GM23338 (cell line): Measurements from ENCODE around the gene EFHD2. TPM values are rescaled to one million over a fixed set of nuclear protein-coding genes. Genes with fewer than 3 reads are reported as not detected.

Experiments
- ATAC-seq: fragments of 200-7000 bp; cut with Tn5 transposase; 3 replicates; pipeline ENCODE4 v1.9.1; 2020
- DNase-seq: peaks from one replicate; pipeline ENCODE4 v3.0.0-alpha.2; 2015; ENCODE audit warnings: low spot score
- H2AFZ ChIP-seq: fragments of 200-600 bp; sonication (generic); 2 replicates; pipeline ENCODE4 v1.8.0; 2016; ENCODE audit warnings: antibody characterized with exemption, mild to moderate bottlenecking, moderate library complexity
- H3F3A ChIP-seq: fragments of 200-600 bp; sonication (generic); replicated peaks from 2 replicates; pipeline ENCODE4 v1.8.0; 2017; ENCODE audit warnings: antibody characterized with exemption, mixed run types, low read depth
- H3K27ac ChIP-seq: fragments of 200-600 bp; sonication (generic); 2 replicates; pipeline ENCODE4 v1.6.1; 2016; ENCODE audit warnings: low read depth
- H3K27me3 ChIP-seq: fragments of 200-600 bp; sonication (generic); 2 replicates; pipeline ENCODE4 v1.8.0; 2016; ENCODE audit warnings: mild to moderate bottlenecking, mixed run types, moderate library complexity; ENCODE audit not compliant: insufficient read depth
- H3K36me3 ChIP-seq: fragments of 200-600 bp; sonication (generic); 2 replicates; pipeline ENCODE4 v1.8.0; 2016; ENCODE audit warnings: mild to moderate bottlenecking; ENCODE audit not compliant: insufficient read depth
- H3K4me1 ChIP-seq: fragments of 200-600 bp; sonication (generic); 2 replicates; pipeline ENCODE4 v1.8.0; 2016; ENCODE audit warnings: mild to moderate bottlenecking, moderate library complexity; ENCODE audit not compliant: insufficient read depth
- H3K4me2 ChIP-seq: fragments of 200-600 bp; sonication (generic); 2 replicates; pipeline ENCODE4 v1.7.1; 2017; ENCODE audit warnings: mixed run types
- H3K4me3 ChIP-seq: fragments of 200-600 bp; sonication (generic); 2 replicates; pipeline ENCODE4 v1.6.1; 2016; ENCODE audit warnings: mixed run types
- H3K79me2 ChIP-seq: fragments of 200-600 bp; sonication (generic); replicated peaks from 2 replicates; pipeline ENCODE4 v1.8.0; 2017; ENCODE audit warnings: mild to moderate bottlenecking; ENCODE audit not compliant: insufficient read depth
- H3K9me2 ChIP-seq: fragments of 200-600 bp; sonication (generic); 2 replicates; pipeline ENCODE4 v1.8.0; 2017; ENCODE audit not compliant: insufficient read depth
- H4K20me1 ChIP-seq: fragments of 200-600 bp; sonication (generic); replicated peaks from 2 replicates; pipeline ENCODE4 v1.8.0; 2017; ENCODE audit warnings: mild to moderate bottlenecking; ENCODE audit not compliant: insufficient read depth
- H3K27ac Mint-ChIP-seq: 2 replicates; pipeline ENCODE4 v1.8.0; 2020; ENCODE audit warnings: inconsistent platforms, mild to moderate bottlenecking, moderate library complexity, mixed read lengths
- H3K27me3 Mint-ChIP-seq: 3 replicates; pipeline ENCODE4 v1.8.0; 2022; ENCODE audit warnings: low read depth, mild to moderate bottlenecking, moderate library complexity, mixed read lengths, inconsistent platforms; ENCODE audit not compliant: insufficient read depth, poor library complexity
- H3K36me3 Mint-ChIP-seq: 3 replicates; pipeline ENCODE4 v1.8.0; 2021; ENCODE audit warnings: low read depth, mild to moderate bottlenecking, inconsistent platforms, moderate library complexity, mixed read lengths
- H3K4me1 Mint-ChIP-seq: 3 replicates; pipeline ENCODE4 v1.8.0; 2020; ENCODE audit warnings: mild to moderate bottlenecking, inconsistent platforms, mixed read lengths
- H3K4me3 Mint-ChIP-seq: 3 replicates; pipeline ENCODE4 v1.8.0; 2021; ENCODE audit warnings: moderate library complexity, mild to moderate bottlenecking, inconsistent platforms, mixed read lengths
- H3K9me3 Mint-ChIP-seq: 3 replicates; pipeline ENCODE4 v1.8.0; 2020; ENCODE audit warnings: moderate library complexity, mild to moderate bottlenecking, inconsistent platforms, mixed read lengths
- CREB1 ChIP-seq: fragments of 250-450 bp; sonication (Bioruptor Pico); IDR thresholded peaks from 2 replicates; pipeline ENCODE4 v1.5.0; 2020; ENCODE audit warnings: low read depth, mild to moderate bottlenecking, moderate library complexity
- EZH2 ChIP-seq: fragments of 200-600 bp; sonication (generic); IDR thresholded peaks from one replicate; pipeline ENCODE4 v1.8.0; 2017; ENCODE audit warnings: antibody characterized with exemption, mild to moderate bottlenecking, low read depth; ENCODE audit not compliant: unreplicated experiment
- EZH2phosphoT487 ChIP-seq: fragments of 200-600 bp; sonication (generic); IDR thresholded peaks from one replicate; pipeline ENCODE4 v1.8.1; 2018; ENCODE audit warnings: antibody characterized with exemption; ENCODE audit not compliant: unreplicated experiment
- JUNB ChIP-seq: IDR thresholded peaks from one replicate; pipeline ENCODE4 v1.6.1; 2016; ENCODE audit warnings: antibody characterized with exemption; ENCODE audit not compliant: unreplicated experiment
- NANOG ChIP-seq: IDR thresholded peaks from 2 replicates; pipeline ENCODE4 v1.6.1; 2016; ENCODE audit warnings: antibody characterized with exemption, borderline replicate concordance
- POLR2AphosphoS5 ChIP-seq: IDR thresholded peaks from 2 replicates; pipeline ENCODE4 v1.6.1; 2016; ENCODE audit warnings: antibody characterized with exemption, low read depth
- REST ChIP-seq: IDR thresholded peaks from one replicate; pipeline ENCODE4 v1.6.1; 2018; ENCODE audit warnings: antibody characterized with exemption; ENCODE audit not compliant: unreplicated experiment
- STAT1 ChIP-seq: IDR thresholded peaks from one replicate; pipeline ENCODE4 v1.6.1; 2016; ENCODE audit warnings: antibody characterized with exemption; ENCODE audit not compliant: unreplicated experiment
- ZNF331 ChIP-seq: fragments of 250-450 bp; sonication (Bioruptor Pico); IDR thresholded peaks from 2 replicates; pipeline ENCODE4 v1.5.0; 2020; ENCODE audit warnings: low read depth, mild to moderate bottlenecking, moderate library complexity
- long read RNA-seq: library from polyadenylated mRNA; unstranded; transcript quantifications from one replicate; pipeline ENCODE4 v2.0.0, GENCODE V29; 2020; ENCODE audit not compliant: unreplicated experiment
- polyA plus RNA-seq: library from polyadenylated mRNA; unstranded; fragments of >200 nt; fragmentation: Nextera tagmentation; extraction: Ambion mirVana; gene quantifications from 2 replicates; pipeline ENCODE4 v1.2.1, GENCODE V29; 2016
- total RNA-seq: library from RNA; depleted of rRNA; stranded (reverse); fragments of >200 nt; shearing (Covaris generic); gene quantifications from 2 replicates; pipeline ENCODE4 v1.2.3, GENCODE V29; 2014; rRNA removed
- TF ChIP-seq, protein P1 (sequence below), 2 experiments: fragments of 200-600 bp in 1 of 2; sonication (generic) in 1 of 2; conservative IDR thresholded peaks; 2 replicates each; pipeline versions ENCODE4 v1.5.1 to v1.6.1; 2016 to 2017; ENCODE audit warnings: antibody characterized with exemption in 2 of 2, low read depth in 2 of 2, mild to moderate bottlenecking in 2 of 2, moderate library complexity in 1 of 2

Gene EFHD2, protein sequence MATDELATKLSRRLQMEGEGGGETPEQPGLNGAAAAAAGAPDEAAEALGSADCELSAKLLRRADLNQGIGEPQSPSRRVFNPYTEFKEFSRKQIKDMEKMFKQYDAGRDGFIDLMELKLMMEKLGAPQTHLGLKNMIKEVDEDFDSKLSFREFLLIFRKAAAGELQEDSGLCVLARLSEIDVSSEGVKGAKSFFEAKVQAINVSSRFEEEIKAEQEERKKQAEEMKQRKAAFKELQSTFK
- total RNA-seq: 22.8 and 23.7 TPM in 2 replicates
- polyA plus RNA-seq: 19.3 and 22.8 TPM in 2 replicates
- long read RNA-seq, partial matches to known transcripts: 0 of 2 reads
- long read RNA-seq, other reads (novel, unspliced or antisense): 1 of 2 reads

DNA sequence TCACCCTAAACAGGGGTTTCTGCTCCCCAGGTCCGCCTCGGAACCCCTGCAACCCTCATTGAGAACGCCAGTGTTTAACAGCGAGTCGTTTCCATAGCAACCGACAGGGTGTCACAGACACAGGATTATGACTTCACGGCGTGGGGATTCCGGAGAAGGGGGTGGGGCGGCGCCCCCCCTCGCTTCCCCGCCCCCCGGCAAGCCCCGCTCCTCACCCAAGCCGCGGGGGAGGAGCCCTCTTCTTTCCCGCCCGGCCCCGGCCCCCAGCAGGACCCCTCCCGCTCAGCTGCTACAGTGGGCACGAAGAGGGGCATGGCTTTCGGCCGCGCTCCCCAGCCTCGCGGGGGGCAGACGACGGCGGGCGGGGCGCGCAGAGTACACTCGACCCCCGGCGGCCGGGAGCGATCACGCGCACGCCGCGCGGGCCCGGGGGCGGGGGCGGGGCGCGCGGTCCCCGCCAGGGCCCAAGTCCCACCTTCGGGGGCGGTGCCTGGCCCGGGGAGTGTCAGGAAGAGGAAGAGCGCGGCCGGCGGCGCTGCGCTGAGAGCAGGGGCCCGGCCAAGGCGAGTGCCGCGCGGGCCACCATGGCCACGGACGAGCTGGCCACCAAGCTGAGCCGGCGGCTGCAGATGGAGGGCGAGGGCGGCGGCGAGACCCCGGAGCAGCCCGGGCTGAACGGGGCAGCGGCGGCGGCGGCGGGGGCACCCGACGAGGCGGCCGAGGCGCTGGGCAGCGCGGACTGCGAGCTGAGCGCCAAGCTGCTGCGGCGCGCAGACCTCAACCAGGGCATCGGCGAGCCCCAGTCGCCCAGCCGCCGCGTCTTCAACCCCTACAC, at the start of gene EFHD2:
TSS of gene EFHD2 (plus strand) at position 501 of the 835 bp plus-strand sequence. CDS start at position 585, 84 bp downstream.
- peak; percentile 87 for DNase-seq
- ATAC-seq: peak; percentile 84
- Histone ChIP-seq H3K4me2 (peak within 1 kb of the TSS; percentile 91), H4K20me1 (no peaks in the 10 kb centered on the region), H3K27ac (no peak within 1 kb of the TSS), H3K4me1 (peaks cover 10% of the 10 kb centered on the region), H3K79me2 (no peaks in the 10 kb centered on the region), H3F3A (no peaks in the 10 kb centered on the region), H3K27me3 (peaks cover 24% of the 10 kb centered on the region), H3K9me2 (no peaks in the 10 kb centered on the region), H3K36me3 (no peaks in the 10 kb centered on the region), H3K4me3 (peak within 1 kb of the TSS; percentile 79), H2AFZ (peak within 1 kb of the TSS; percentile 99)
- Mint-ChIP-seq H3K36me3 (no peaks in the 10 kb centered on the region), H3K9me3 (no peaks in the 10 kb centered on the region; the same call in 2 of the 3 replicates), H3K27ac (0 out of 2 replicates have a peak within 1 kb of the TSS, but pooled peaks have one; percentile 31), H3K27me3 (peaks cover 28% of the 10 kb centered on the region), H3K4me3 (peak within 1 kb of the TSS; percentile 81), H3K4me1 (peaks cover 25% of the 10 kb centered on the region)
- TF ChIP-seq EZH2: no peak
- no peak for TF ChIP-seq STAT1
- TF ChIP-seq POLR2AphosphoS5: peak; percentile 68
- no peak for TF ChIP-seq ZNF331
- TF ChIP-seq CREB1 (CRISPR knock-in tag): peak; percentile 58

DNA sequence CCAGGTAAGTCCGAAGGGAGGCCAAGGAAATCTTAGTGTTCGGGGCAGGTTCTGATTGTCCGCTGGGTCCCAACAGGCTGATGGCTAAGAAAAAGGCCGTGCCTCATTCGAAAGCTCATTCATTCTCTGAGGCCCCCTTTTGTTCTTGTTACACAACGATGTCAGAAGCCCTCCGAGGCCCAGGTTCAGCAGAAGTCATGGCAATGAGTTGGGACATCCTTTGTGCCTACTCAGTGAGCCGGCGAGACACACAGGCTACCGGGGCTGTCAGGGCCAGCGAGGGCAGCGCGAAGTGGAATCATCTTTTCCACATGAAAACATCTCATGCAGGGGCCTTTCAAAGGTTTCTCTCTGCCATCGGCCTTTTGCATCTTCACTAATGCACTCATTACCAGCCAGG, 49.0 kb upstream of the EFHD2 start:
- no peaks in the 10 kb centered on the region for H3K9me2 ChIP-seq
- no peaks in the 10 kb centered on the region for H3F3A ChIP-seq
- H3K4me1 ChIP-seq: peaks cover 7% of the 10 kb centered on the region; the same call in 1 of the 2 replicates
- Mint-ChIP-seq H3K27ac (no peak overlapping the region; the same call in 1 of the 2 replicates), H3K4me1 (peaks cover 5% of the 10 kb centered on the region; the same call in 2 of the 3 replicates), H3K4me3 (no peak overlapping the region), H3K36me3 (no peaks in the 10 kb centered on the region), H3K27me3 (peaks cover 2% of the 10 kb centered on the region), H3K9me3 (no peaks in the 10 kb centered on the region)
- H3K4me3 ChIP-seq: no peak overlapping the region
- H3K36me3 ChIP-seq: no peaks in the 10 kb centered on the region
- H2AFZ ChIP-seq: 0 out of 2 replicates have a peak overlapping the region, but pooled peaks have one; percentile 38
- no peak overlapping the region for H3K4me2 ChIP-seq
- H3K79me2 ChIP-seq: no peaks in the 10 kb centered on the region
- ATAC-seq (no peak), DNase-seq (no peak)
- H4K20me1 ChIP-seq: no peaks in the 10 kb centered on the region
- H3K27me3 ChIP-seq: no peaks in the 10 kb centered on the region
- no peak overlapping the region for H3K27ac ChIP-seq
- TF ChIP-seq EZH2phosphoT487: no peak
- no peak for TF ChIP-seq POLR2AphosphoS5
- TF ChIP-seq REST: no peak
- TF ChIP-seq STAT1: no peak
- TF ChIP-seq CREB1 (CRISPR knock-in tag): no peak
- TF ChIP-seq ZNF331: no peak
- TF ChIP-seq, protein P1, sequence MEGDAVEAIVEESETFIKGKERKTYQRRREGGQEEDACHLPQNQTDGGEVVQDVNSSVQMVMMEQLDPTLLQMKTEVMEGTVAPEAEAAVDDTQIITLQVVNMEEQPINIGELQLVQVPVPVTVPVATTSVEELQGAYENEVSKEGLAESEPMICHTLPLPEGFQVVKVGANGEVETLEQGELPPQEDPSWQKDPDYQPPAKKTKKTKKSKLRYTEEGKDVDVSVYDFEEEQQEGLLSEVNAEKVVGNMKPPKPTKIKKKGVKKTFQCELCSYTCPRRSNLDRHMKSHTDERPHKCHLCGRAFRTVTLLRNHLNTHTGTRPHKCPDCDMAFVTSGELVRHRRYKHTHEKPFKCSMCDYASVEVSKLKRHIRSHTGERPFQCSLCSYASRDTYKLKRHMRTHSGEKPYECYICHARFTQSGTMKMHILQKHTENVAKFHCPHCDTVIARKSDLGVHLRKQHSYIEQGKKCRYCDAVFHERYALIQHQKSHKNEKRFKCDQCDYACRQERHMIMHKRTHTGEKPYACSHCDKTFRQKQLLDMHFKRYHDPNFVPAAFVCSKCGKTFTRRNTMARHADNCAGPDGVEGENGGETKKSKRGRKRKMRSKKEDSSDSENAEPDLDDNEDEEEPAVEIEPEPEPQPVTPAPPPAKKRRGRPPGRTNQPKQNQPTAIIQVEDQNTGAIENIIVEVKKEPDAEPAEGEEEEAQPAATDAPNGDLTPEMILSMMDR (conservative IDR thresholded peaks at IDR 0.05; ENCODE audit: low read depth in 2 of 2): no peak
- no peak for TF ChIP-seq JUNB
- TF ChIP-seq NANOG: no peak
